GM12875 (cell line): ENCODE results near the gene CEP85.

Experiments
- H3K4me3 ChIP-seq: one replicate; pipeline ENCODE4 v1.5.1; 2011; ENCODE audit warnings: low read depth, low read length, control low read depth
- CTCF ChIP-seq: IDR thresholded peaks from 2 replicates; pipeline ENCODE4 v1.5.1; 2011; ENCODE audit warnings: low read depth, mild to moderate bottlenecking, control low read depth, inconsistent platforms, low read length, moderate library complexity, borderline replicate concordance; ENCODE audit not compliant: insufficient read depth

Gene CEP85

GRCh38 chr1:26317612-26318337 lies 83.8 kb downstream of the CEP85 start, which contains the start of gene CD52:
CD52 (plus strand) TSS chr1:26317958; CDS start chr1:26318018, 60 bp downstream.
- no peak for TF ChIP-seq CTCF
- H3K4me3 ChIP-seq, result peak within 1 kb of the TSS; percentile 69

- TF ChIP-seq CTCF, result no peak
- H3K4me3 ChIP-seq, result peak overlapping the region; percentile 69
These were observed 84.5 kb downstream of the CEP85 start for GRCh38 chr1:26318338-26319064.

- no peak for TF ChIP-seq CTCF
- no peak overlapping the region for H3K4me3 ChIP-seq
These were observed 86.9 kb downstream of the CEP85 start for GRCh38 chr1:26320896-26321295.

GRCh38 chr1:26321315-26322041 lies 87.5 kb downstream of the CEP85 start:
- H3K4me3 ChIP-seq, result no peak overlapping the region
- TF ChIP-seq CTCF, result peak; percentile 89

GRCh38 chr1:26322042-26322331 lies 88.0 kb downstream of the CEP85 start:
- TF ChIP-seq CTCF, result no peak
- no peak overlapping the region for H3K4me3 ChIP-seq

GRCh38 chr1:26323382-26323781 lies 89.4 kb downstream of the CEP85 start:
- TF ChIP-seq CTCF, result no peak
- H3K4me3 ChIP-seq, result no peak overlapping the region
